ENCODE results near the gene TRIM44. TPM values are rescaled to one million over a fixed set of nuclear protein-coding genes. Genes with fewer than 3 reads are reported as not detected.

The TRIM44 gene
- total and polyA plus RNA-seq, 3 donors from 2014 or later: 37.1 to 42.3 (median 41.6) TPM

GRCh38 chr11:35683728-35684339 is 21.3 kb downstream of the TRIM44 start:
- Histone ChIP-seq H3K4me1 (peaks cover 6% of the 10 kb centered on the region), H3K27ac (no peak overlapping the region), H3K9me3 (no peaks in the 10 kb centered on the region), H3K36me3 (ENCODE audit: low read depth, missing control alignments) (no peaks in the 10 kb centered on the region), H3K27me3 (no peaks in the 10 kb centered on the region), H3K4me3 (no peak overlapping the region)
- no peak for DNase-seq
- intact Hi-C loops (cut with DNase I; ENCODE audit: low total_unique reads): no loop called here
- TF ChIP-seq CTCF (IDR thresholded peaks at IDR 0.05) (no peak), POLR2A (IDR thresholded peaks at IDR 0.05) (no peak)
- WGBS, 2 donors: 64 to 74% methylated on average over 1 of the region's 1 CpG

- intact Hi-C loops (cut with DNase I; ENCODE audit: low total_unique reads): no loop called here
- Histone ChIP-seq H3K4me1 (peaks cover under 1% of the 10 kb centered on the region), H3K9me3 (no peaks in the 10 kb centered on the region), H3K4me3 (no peak overlapping the region), H3K27me3 (no peaks in the 10 kb centered on the region), H3K36me3 (ENCODE audit: low read depth, missing control alignments) (no peaks in the 10 kb centered on the region), H3K27ac (no peak overlapping the region)
- no peak for DNase-seq
- no peak for TF ChIP-seq POLR2A (IDR thresholded peaks at IDR 0.05)
- TF ChIP-seq CTCF (IDR thresholded peaks at IDR 0.05): no peak
These were observed 25.4 kb downstream of the TRIM44 start for GRCh38 chr11:35688023-35688422.

GRCh38 chr11:35689081-35689996 is 26.8 kb downstream of the TRIM44 start:
- H3K27ac ChIP-seq: no peak overlapping the region
- no peak for DNase-seq
- no peaks in the 10 kb centered on the region for H3K36me3 ChIP-seq (ENCODE audit: low read depth, missing control alignments)
- H3K9me3 ChIP-seq: no peaks in the 10 kb centered on the region
- TF ChIP-seq POLR2A (IDR thresholded peaks at IDR 0.05) (no peak), CTCF (IDR thresholded peaks at IDR 0.05) (no peak)
- 80 to 83% methylated on average over 7 of the region's 7 CpGs for WGBS, 2 donors
- H3K4me3 ChIP-seq: no peak overlapping the region
- no peaks in the 10 kb centered on the region for H3K4me1 ChIP-seq
- no peaks in the 10 kb centered on the region for H3K27me3 ChIP-seq
- intact Hi-C loops (cut with DNase I; ENCODE audit: low total_unique reads): no loop called here

GRCh38 chr11:35702126-35702525 is 39.6 kb downstream of the TRIM44 start:
- Histone ChIP-seq H3K9me3 (no peaks in the 10 kb centered on the region), H3K4me3 (no peak overlapping the region), H3K4me1 (no peaks in the 10 kb centered on the region), H3K27ac (no peak overlapping the region), H3K36me3 (ENCODE audit: low read depth, missing control alignments) (no peaks in the 10 kb centered on the region), H3K27me3 (no peaks in the 10 kb centered on the region)
- DNase-seq: no peak
- intact Hi-C loops (cut with DNase I; ENCODE audit: low total_unique reads): no loop called here
- TF ChIP-seq CTCF (IDR thresholded peaks at IDR 0.05): no peak
- no peak for TF ChIP-seq POLR2A (IDR thresholded peaks at IDR 0.05)
- 96 to 97% methylated on average over 15 of the region's 15 CpGs for WGBS, 2 donors

Measured in testis (tissue), 3 donors.